Stimulated activated CD4-positive, alpha-beta T cell treated with anti-CD3 and anti-CD28 coated beads, Interleukin-4, amount 100 ng/mL, for 1 hour (primary cell): ENCODE data around the gene GASK1A.

Source experiments
- DNase-seq: peaks from one replicate; pipeline ENCODE4 v3.0.0-alpha.2; 2020

Gene GASK1A

DNA sequence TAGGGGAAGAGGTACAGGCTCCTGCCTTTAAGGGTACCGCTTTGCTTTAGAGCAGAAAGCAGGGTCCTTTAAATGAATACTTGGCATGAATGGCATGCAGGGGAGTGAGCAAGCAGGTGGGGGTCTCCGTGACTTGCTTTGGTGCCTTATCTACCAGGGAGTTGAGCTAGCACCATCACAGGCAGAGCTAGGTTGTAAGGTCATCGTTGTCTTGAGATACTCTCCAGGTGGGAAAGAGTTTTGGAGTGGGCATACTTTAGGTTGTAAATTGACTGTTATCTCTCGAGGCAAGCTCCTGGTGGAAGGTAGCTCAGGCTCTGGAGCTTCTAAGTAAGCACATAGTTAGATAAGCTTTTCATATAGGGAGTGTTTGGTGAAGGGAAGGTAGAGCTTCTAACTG, 5.6 kb downstream of the GASK1A start:
- no peak for DNase-seq

DNA sequence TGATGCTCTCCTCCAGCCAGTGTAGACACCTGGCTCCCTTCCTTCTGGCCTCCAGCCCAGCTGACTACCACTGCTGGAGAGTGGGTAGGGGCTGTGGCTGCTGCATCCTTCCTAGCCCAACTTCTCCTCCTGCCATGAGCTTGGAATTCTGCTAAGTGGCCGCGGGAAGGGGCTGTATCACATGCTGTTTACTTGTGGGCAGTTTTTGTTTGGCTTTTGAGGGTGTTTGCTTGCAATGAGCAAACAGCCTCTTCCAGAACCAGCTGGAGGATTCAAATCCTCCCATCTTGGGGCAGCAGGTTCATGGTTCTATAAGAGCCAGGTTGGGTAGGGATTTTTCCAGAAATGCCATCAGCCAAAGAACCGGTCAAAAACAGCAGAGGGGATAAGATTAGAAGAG, 9.0 kb downstream of the GASK1A start:
- DNase-seq = no peak

DNA sequence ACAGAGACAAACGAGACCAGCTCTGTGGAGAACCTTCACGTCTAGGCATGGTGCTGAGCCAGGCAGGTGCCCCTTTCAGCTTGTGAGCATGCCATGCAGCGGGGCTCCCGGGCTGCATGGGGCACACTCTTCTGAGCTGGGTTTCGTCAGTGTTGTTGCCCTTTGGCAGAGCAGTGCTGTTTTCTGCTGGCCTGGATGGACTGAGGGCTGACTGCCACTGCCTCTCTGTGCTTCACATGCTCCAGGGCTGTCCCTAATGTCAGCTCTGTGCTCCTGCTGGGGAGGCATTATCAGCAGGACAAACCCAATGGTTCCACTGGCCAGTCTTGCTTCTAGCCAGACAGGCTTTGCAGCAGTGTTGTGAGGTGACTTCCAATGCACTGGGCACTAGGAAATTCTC, 9.5 kb downstream of the GASK1A start:
- DNase-seq = no peak

DNA sequence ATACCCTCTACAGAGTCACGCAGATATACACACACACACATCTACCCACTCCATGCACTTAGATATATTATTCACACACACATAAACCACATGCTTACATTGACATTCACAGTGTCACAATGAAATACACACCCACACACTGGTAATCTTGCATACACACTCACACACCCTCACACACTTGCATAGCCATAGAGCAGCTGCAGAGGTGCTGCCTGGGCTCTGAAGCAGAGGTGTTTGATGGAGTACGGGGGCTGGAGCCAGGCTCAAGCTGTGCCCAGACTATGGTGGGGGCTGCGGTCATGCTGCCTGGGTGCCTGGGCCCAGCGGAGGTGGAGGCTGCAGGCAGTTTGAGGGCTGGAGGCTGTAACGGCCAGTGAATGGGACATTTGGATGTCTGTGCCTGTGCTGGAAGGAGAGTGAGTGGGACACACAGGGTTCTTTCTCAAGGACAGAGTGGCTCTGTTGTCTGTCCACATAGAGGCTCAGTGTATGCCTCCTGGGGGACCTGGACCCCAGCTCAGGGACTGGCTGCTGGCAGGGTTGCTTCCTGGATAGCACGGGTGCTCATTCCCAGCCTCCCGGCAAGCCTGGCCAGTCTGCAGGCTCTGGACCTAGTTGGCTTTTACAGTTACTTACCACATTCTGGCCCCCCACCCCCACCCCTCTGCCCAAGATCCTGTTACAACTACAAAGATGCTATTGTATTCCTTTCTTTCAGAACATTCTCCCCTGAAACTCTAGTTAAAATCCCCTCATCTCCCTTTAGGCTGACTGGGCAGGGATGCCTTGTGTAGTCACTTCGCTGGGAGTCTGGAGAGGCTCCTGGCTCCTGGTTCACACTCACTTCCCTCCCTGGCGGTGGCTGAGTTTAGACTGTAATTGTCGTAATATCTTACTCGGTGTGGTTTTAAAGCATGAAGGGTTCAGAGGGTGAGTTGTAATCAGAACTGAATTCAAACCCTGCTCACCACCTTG, 12.5 kb downstream of the GASK1A start:
- no peak for DNase-seq

DNA sequence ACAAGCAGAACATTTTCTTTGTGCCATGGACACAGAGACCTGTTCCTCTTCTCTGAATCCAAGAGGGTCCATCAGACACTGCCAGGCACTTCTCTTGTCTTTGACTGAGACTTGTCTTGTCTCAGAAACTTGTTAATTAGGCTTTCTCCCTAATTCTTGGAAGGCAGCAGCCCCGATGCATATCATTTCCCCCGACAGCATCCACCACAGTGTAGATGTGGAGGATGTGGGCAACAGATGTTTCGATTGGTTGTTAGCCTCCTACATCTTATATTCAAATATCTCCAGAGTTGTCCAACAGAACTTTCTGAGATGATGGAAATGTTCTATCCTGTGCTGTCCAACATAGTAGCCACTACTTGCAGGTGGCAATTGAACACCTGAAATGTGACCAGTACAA, 15.5 kb downstream of the GASK1A start:
- no peak for DNase-seq

DNA sequence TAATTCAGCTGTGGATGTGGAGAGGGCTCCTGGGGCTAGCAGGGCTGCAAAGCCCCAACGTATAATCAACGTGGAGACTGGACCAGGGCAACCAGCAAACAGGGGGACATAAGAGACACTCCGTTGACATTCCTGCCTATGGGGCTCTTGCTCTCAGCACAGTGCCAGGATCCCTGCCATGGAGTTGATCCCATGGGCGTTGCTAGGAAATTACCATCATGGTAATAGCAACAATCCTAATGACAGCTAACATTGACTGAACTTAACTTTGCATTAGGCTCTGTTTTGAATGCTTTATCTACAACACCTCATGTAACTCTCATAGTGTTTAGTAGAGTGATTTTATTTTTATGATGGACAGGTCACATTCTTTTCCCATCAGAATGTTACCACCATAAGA, 16.9 kb downstream of the GASK1A start:
- DNase-seq = no peak

DNA sequence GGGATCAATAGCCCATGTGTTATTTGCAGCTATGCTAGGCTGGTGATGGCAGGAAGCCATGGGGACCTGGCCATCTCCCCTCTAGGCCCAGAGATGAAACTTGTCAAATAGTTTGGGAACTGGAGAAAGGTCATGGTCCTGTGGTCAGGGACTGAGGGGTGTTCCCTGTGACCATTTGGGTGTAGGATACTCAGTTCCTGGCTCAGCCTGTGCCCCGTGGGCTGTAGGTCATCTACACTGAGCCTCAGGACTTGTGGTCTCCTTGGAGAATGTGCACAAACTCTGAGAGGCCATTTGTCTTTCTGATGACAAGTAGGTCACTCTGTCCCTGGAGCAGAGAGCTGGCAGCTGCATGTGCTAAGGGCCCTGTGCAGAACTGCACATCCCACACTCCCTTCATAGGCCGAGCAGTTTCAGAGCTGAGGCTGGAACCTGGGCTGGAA, 17.5 kb downstream of the GASK1A start:
- no peak for DNase-seq

DNA sequence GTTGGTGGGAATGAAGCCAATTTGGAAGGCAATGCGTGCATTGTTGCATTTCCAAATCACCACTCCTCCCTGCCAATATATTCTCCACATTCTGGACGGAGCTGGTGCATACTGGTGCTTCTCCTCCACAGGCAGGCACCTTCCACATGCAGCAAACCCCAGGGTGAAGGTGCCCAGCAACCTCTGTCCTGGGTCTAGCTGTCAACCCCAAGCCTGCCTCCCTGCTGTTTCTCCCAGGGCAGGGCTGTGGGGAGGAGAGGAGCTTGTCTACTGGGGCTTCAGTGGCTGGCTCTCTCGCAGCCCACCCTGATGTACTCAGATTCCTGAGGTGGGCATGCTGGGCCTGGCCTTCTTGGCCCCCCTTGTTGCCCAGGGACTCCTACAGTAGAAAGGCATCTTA, 20.1 kb downstream of the GASK1A start:
- DNase-seq = no peak

DNA sequence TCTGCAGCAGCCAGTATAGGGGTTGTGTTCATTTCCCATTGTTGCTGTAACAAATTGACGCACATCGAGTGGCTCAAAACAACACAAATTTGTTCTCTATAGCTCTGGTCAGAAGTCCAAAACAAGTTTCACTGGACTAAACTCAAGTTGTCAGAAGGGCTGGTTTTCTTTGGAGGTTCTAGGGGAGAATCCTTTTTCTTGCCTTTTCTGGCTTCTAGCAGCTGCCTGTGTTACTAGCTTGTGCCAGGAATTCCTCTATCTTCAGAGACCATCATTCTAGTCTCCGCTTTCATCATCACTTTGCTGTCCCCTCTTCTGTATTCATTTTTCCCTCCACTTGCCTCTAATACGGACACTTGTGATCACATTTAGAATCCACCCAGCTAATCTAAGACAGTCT, 20.5 kb downstream of the GASK1A start:
- DNase-seq = no peak

DNA sequence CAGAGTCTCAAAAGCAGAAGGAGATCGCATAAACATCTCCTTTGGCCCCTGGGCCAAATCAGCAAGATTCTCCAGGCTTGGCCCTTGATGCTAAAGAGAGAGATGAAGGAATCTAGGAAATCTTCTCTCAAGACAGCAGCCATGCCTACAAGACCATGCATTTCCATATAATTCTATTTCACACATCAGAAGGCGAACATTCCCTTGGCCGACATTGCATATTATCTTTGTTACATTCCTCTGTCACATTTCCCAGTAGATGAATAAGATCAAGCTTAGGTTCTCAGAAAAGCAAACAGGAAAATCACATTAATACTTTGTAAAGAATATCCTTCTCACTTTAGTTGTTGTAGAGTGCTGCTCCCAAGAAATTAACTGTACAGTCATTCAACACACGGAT, 21.3 kb downstream of the GASK1A start:
- no peak for DNase-seq

DNA sequence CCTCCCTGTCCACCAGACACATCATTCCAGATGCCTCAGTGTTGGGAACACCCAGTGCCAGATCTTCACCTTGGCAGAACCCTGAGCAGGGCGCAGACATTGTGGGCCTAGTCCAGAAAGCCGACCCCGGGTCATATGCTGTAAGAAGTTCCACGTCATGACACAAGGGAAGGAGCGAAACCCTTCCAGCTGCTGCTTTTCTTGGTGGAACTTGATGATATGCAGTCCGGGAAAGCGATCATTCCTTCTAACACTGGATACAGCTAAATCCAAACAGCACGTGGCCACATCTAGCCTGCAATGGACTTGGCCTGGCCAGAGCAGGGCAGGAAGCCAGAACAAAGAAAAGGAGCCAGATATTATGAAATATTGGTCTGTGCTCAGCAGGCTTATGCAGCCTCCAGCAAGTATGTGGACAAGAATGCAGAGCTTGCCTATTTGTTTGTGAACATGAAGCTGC, 22.0 kb downstream of the GASK1A start:
- DNase-seq = no peak

DNA sequence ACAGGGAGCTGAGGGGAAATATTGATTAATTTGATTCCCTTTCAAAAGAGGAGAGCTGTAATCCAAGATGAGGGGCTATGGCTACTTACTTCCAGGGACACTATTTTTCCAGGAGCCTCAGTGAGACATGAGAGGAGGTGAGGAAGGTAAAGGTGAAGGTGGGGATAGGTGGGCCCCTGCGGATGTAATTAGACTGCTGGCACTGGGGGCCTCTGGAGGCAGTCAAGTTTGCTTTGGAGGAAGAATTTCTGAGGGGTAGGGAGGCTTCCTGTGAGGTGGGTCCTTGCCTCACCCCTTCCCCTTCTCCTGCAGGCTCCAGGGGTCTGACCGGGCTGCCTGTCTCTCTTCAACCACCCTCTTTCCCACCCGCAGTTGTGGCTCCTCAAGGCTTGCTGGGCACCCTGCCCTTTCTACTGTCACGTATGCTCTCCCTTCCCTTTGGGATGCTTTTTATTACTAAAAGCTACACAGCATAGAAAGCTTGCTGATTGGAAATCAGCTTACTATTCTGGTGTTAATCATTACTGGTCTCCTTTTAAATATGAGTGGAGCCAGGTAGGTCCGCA, 22.5 kb downstream of the GASK1A start:
- no peak for DNase-seq

DNA sequence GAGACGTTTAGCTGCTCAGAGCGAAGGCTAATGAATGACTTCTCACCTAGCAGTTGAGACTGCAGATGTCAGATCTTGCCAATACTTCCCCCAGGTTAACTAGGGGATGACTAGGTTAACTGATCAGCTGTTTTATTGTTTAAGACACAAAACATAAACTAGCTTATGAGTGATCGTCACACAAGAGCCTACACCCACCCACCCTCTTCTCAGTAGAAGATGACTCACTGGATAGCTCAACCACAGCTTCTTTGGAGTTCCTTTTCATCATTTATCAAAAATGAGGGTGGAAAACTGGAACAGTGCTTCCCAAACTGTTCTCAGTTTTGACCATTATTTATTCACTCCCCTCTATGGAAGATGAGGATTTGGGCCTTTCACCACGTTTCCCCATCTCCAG, 25.2 kb downstream of the GASK1A start:
- no peak for DNase-seq

DNA sequence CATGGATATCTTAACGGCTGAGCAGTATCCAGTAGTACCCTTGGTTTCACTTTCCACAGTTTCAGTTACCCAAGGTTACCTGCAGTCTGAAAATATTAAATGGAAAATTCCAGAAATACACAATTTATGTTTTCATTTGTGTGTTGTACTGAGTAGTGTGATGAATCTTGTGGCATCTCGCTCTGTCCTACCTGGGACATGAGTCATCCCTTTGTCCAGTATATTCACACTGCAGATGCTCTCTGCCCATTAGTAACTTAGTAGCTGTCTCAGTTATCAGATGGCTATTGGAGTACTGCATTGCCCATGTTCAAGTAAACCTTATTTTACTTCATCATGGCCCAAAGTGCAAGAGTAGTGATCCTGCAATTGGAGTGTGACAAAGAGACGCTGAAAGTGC, 26.1 kb downstream of the GASK1A start:
- no peak for DNase-seq

DNA sequence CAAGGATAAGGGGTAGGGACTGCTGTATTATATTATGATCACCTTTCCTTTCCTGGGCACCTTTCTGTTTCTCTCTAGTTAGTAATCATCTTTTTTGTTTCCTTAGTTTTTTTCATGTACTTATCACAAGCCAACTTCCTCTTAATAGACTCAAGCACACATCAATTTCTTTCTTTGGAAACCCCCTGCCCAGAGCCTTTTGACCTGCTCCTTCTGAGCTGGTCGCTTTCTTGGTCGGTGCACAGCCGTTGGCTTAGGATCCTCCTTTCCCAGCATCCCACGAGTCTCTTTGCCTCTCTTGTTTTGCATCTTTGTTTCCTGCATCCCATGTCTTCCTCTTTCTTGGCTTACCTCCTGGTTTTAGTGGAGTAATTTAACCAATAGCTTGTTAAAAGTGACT, 26.9 kb downstream of the GASK1A start:
- DNase-seq = no peak

DNA sequence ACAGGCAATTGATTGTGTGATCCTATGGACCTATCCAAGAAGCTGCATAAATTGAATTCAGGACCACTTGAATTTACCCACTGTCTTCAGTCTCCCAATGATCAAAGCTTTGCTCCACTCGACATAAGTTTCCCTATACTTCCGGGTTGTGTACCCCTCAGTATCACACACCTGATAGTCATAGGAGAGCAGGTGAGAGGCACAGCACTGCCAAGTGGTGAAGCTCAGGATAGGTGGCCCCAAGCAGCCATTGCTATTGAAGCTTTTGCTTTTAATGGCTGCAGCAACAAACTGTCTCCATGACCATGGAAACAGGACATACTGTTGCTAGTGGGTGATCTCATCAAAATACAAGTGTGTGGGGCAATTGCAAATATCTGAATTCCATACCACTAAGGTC, 27.7 kb downstream of the GASK1A start:
- no peak for DNase-seq

DNA sequence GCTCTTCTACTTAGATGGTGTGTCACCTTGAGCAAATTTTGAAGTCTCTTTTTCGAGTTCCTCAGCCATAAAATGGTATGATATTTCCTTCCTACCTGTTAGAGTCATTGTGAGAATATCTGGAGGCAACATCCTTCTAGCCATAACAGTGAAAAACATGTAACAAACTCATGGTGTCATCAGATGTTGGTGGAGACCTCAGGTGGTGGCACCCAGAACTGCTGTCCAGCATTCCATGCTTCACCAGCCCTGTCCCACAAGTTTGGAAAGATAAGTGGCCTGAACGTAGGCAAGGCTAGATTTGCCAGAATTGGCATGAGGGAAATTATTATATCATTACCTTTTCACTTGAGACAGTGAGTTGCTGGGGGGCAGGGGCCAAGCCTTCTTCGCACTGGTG, 30.4 kb downstream of the GASK1A start:
- no peak for DNase-seq

DNA sequence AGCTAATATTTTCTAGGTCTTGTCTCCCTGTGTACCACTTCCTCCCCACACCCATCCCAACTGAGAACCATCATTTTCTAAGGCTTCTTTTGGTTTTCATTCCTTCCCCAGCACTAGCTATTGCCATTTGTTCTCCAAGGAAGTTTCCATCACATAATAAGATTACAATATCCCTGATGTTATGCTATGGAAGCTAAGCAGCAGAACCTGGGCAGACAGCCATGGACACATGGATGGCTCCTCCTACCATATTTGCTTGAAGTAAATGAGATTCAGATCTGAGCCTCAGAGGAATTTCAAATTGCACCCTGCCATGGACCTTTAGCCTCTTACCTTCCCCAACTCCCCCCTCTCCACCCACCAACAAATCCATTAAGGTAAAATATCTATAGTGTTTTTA, 31.5 kb downstream of the GASK1A start:
- DNase-seq = no peak

DNA sequence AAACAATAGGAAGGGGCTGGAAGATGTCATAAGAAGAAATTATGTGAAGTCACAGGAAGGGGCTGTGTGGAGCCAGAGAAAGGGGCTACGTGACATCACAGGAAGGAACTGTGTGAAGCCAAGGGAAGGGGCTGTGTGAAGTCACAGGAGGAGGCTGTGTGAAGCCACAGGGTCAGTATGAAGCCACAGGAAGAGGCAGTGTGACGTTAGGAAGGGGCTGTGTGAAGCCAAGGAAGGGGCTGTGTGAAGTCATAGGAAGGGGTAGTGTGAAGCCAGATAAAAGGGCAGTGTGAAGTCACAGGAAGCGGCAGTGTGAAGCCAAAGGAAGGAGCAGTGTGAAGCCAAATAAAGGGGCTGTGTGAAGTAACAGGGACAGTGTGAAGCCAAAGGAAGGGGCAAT, 32.5 kb downstream of the GASK1A start:
- DNase-seq = no peak

DNA sequence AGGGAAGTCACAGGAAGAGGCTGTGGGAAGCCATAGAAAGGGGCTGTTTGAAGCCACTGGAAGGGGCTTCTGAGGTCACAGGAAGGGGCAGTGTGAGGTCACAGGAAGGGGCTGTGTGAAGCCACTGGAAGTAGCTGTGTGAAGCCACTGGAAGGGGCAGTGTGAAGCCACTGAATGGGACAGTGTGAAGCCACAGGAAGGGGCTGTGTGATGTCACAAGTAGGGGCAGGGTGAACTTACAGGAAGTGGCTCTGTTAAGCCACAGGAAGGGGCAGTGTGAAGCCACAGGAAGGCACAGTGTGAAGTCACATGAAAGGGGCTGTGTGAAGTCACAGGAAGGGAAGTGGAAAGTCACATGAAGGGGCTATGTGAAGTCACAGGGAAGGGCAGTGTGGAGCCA, 33.1 kb downstream of the GASK1A start:
- no peak for DNase-seq

DNA sequence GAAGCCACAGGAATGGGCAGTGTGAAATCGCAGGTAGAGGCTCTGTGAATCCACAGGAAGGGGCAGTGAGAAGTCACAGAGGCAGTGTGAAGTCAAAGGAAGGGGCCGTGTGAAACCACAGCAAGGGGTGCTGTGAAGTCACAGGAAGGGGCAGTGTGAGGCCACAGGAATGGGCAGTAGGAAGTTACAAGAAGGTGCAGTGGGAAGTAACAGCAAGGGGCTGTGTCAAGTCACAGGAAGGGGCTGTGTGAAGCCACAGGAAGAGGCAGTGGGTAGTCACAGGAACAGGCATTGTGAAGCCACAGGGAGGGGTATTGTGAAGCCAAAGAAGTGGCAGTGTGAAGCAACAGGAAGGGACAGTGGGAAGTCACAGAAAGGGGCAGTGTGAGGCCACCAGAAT, 34.1 kb downstream of the GASK1A start:
- DNase-seq = no peak

DNA sequence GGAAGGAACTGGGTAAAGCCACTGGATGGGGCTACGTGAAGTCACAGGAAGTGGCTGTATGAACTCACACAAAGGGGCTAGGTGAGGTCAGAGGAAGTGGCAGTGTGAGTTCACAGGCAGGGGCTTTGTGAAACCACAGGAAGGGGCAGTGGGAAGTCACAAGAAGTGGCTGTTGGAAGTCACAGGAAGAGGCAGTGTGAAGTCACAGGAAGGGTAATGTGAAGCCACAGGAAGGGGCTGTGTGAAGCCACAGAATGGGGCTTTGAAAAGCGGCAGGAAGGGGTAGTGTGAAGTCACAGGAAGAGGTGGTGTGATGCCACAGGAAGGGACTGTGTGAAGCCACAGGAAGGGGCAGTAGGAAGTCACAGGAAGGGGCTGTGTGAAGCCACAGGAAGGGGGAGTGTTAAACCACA, 34.6 kb downstream of the GASK1A start:
- DNase-seq = no peak

DNA sequence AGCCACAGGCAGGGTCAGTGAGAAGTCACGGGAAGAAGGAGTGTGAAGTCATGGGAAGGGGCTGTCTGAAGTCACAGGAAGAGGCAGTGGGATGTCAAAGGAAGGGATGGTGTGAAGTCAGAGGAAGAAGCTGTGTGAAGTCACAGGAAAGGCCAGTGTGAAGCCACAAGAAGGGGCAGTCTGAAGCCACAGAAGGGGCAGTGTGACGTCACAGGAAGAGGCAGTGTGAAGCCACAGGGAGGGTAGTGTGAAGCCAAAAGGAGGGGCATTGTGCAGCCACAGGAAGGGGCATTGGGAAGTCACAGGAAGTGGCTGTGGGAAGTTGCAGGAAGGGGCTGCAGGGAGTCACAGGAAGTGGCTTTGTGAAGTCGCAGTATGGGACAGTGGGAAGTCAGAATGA, 35.1 kb downstream of the GASK1A start:
- no peak for DNase-seq

DNA sequence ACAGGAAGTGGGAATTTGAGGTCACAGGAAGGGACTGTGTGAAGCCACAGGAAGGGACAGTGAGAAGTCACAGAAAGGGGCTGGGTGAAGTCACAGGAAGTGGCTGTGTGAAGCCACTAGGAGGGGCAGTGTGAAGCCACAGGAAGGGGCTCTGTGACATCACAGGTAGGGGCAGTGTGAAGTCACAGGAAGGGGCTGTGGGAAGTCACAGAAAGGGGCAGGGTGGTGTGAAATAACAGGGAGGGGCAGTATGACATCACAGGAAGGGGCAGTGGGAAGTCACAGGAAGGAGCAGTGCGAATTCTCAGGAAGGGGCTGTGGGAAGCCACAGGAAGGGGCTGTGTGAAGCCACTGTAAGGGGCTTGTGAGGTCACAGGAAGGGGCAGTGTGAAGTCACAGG, 35.8 kb downstream of the GASK1A start:
- no peak for DNase-seq

DNA sequence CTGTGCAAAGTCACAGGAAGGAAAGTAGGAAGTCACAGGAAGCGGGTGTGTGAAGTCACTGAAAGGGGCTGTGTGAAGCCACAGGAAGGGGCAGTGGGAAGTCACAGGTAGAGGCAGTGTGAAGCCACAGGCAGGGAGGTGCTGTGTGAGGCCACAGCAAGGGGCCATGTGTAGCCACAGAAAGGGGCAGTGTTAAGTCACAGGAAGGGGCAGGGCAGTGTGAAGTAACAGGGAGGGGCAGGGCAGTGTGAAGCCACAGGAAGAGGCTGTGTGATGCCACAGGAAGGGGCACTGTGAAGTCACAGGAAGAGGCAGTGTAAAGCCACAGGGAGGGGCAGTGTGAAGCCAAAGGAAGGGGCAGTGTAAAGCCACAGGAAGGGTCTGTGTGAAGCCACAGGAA, 36.5 kb downstream of the GASK1A start:
- DNase-seq = no peak
